ENCODE data around the gene METTL13.

GRCh38 chr1:171796592-171796991 lies 15.1 kb downstream of the METTL13 start:
- TF ChIP-seq POLR2A (IDR thresholded peaks at IDR 0.05): no peak
- TF ChIP-seq, protein P1, sequence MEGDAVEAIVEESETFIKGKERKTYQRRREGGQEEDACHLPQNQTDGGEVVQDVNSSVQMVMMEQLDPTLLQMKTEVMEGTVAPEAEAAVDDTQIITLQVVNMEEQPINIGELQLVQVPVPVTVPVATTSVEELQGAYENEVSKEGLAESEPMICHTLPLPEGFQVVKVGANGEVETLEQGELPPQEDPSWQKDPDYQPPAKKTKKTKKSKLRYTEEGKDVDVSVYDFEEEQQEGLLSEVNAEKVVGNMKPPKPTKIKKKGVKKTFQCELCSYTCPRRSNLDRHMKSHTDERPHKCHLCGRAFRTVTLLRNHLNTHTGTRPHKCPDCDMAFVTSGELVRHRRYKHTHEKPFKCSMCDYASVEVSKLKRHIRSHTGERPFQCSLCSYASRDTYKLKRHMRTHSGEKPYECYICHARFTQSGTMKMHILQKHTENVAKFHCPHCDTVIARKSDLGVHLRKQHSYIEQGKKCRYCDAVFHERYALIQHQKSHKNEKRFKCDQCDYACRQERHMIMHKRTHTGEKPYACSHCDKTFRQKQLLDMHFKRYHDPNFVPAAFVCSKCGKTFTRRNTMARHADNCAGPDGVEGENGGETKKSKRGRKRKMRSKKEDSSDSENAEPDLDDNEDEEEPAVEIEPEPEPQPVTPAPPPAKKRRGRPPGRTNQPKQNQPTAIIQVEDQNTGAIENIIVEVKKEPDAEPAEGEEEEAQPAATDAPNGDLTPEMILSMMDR (IDR thresholded peaks at IDR 0.05): no peak

Data from thyroid gland (tissue), 4 donors.